Natural killer cell (primary cell): ENCODE data around the gene DUSP12. TPM values are rescaled to one million over a fixed set of nuclear protein-coding genes. Genes with fewer than 3 reads are reported as not detected.
"Not testable (repeated sequence)": the region's sequence is repeated elsewhere in the genome, so short reads cannot be mapped to it uniquely, and the experiment has no call there.

Experiments used
- ATAC-seq, 3 donors: fragments of 150-1000 bp in 2 of 3; fragments of 200-7000 bp in 1 of 3; cut with Tn5 transposase; 1 replicate in 1 of 3; 2 replicates in 2 of 3; pipeline ENCODE4 v1.10.0; 2021; ENCODE audit warnings: mild to moderate bottlenecking in 2 of 3, moderate library complexity in 2 of 3
- DNase-seq, 2 donors: peaks; one replicate each; pipeline versions ENCODE4 v3.0.0 to v3.0.0-alpha.2; 2013 to 2021; ENCODE audit warnings: mixed read lengths in 1 of 2
- H3K27ac ChIP-seq: one replicate; pipeline ENCODE4 v1.5.1; 2013; ENCODE audit warnings: mild to moderate bottlenecking, low read length
- H3K27me3 ChIP-seq: one replicate; pipeline ENCODE4 v1.6.1; 2013; ENCODE audit warnings: low read length; ENCODE audit not compliant: control insufficient read depth, insufficient read depth
- H3K36me3 ChIP-seq: one replicate; pipeline ENCODE4 v1.6.1; 2013; ENCODE audit warnings: low read length; ENCODE audit not compliant: control insufficient read depth, insufficient read depth
- H3K4me1 ChIP-seq: one replicate; pipeline ENCODE4 v1.6.1; 2013; ENCODE audit warnings: low read length; ENCODE audit not compliant: control insufficient read depth, insufficient read depth
- H3K4me3 ChIP-seq: one replicate; pipeline ENCODE4 v1.5.1; 2013; ENCODE audit warnings: low read length
- H3K9me3 ChIP-seq: one replicate; pipeline ENCODE4 v1.6.1; 2013; ENCODE audit warnings: low read length; ENCODE audit not compliant: control insufficient read depth, insufficient read depth
- H3K27ac Mint-ChIP-seq, 2 donors: one replicate each; pipeline ENCODE4 v1.8.0; 2022; ENCODE audit warnings: mild to moderate bottlenecking in 2 of 2, mixed read lengths in 2 of 2, moderate library complexity in 1 of 2
- H3K27me3 Mint-ChIP-seq, 2 donors: one replicate each; pipeline ENCODE4 v1.8.0; 2022; ENCODE audit warnings: low read depth in 2 of 2, mixed read lengths in 2 of 2
- H3K36me3 Mint-ChIP-seq: one replicate; pipeline ENCODE4 v1.8.0; 2022; ENCODE audit warnings: mixed read lengths
- H3K4me1 Mint-ChIP-seq, 2 donors: one replicate each; pipeline ENCODE4 v1.8.0; 2022; ENCODE audit warnings: mixed read lengths in 2 of 2
- H3K4me3 Mint-ChIP-seq: one replicate; pipeline ENCODE4 v1.8.0; 2022; ENCODE audit warnings: mild to moderate bottlenecking, moderate library complexity, mixed read lengths
- H3K9me3 Mint-ChIP-seq, 2 donors: one replicate each; pipeline ENCODE4 v1.8.0; 2022; ENCODE audit warnings: mixed read lengths in 2 of 2
- CTCF ChIP-seq: fragments of 200-600 bp; IDR thresholded peaks from one replicate; pipeline ENCODE4 v1.8.0; 2022; ENCODE audit warnings: antibody characterized with exemption
- WGBS: methylation state at CpG from one replicate; pipeline ENCODE4 v1.1.7; 2013; ENCODE audit warnings: missing lambda C conversion rate; ENCODE audit not compliant: insufficient coverage; 5-methylcytosine and 5-hydroxymethylcytosine counted together
- intact Hi-C: fragments of 100-400 bp; cut with micrococcal nuclease; formaldehyde crosslinking; loops from one replicate; pipeline ENCODE4 v1.14.2; 2022
- total RNA-seq, 4 donors: library from RNA; stranded (reverse); fragments of 120-200 nt in 1 of 4; gene quantifications; one replicate each; pipeline versions ENCODE4 v1.2.3 to v1.2.4, GENCODE V29; 2013 to 2022

DUSP12 gene
- total RNA-seq, 3 donors from 2014 or later (not counting 1 experiment from before 2014, with no cell fraction given): 26.9 to 31.7 (median 28.5) TPM

GRCh38 chr1:161723459-161724141 lies 26.0 kb upstream of the DUSP12 start:
- H3K27ac Mint-ChIP-seq: peak overlapping the region; percentile 98

GRCh38 chr1:161725258-161725907 lies 24.2 kb upstream of the DUSP12 start:
- H3K4me3 Mint-ChIP-seq: peak overlapping the region; percentile 100
- H3K4me1 Mint-ChIP-seq: peaks cover 56 to 82% of the 10 kb centered on the region in 2 donors
- H3K36me3 ChIP-seq, H3K27me3 Mint-ChIP-seq, H3K9me3 ChIP-seq, H3K36me3 Mint-ChIP-seq, ATAC-seq, DNase-seq, H3K27me3 ChIP-seq, H3K9me3 Mint-ChIP-seq: not testable (repeated sequence)
- Histone ChIP-seq H3K27ac (peak overlapping the region; percentile 61), H3K4me1 (peaks cover 48% of the 10 kb centered on the region), H3K4me3 (peak overlapping the region; percentile 63)
- 53% methylated on average over 22 of the region's 22 CpGs for WGBS
- intact Hi-C loops: loop anchor here (10.0 kb wide), 1 partner anchor 181 kb away; the partner anchor contains the start of gene FCGR3A
- H3K27ac Mint-ChIP-seq: peak overlapping the region; percentile 98

More at GRCh38 chr1:161723459-161724141, 26.0 kb upstream of the DUSP12 start:
- no peaks in the 10 kb centered on the region for H3K9me3 ChIP-seq
- peaks cover 43 to 70% of the 10 kb centered on the region in 2 donors for H3K4me1 Mint-ChIP-seq
- H3K27me3 Mint-ChIP-seq: no peaks in the 10 kb centered on the region
- peaks cover 36% of the 10 kb centered on the region for H3K4me1 ChIP-seq
- H3K36me3 Mint-ChIP-seq: no peaks in the 10 kb centered on the region
- intact Hi-C loops: loop anchor here (10.0 kb wide), 1 partner anchor 179 kb away; the partner anchor contains the start of gene FCGR3A
- WGBS: 96% methylated on average over 8 of the region's 8 CpGs
- TF ChIP-seq CTCF: no peak
- no peak overlapping the region for H3K27ac ChIP-seq
- no peak overlapping the region for H3K4me3 ChIP-seq
- no peak overlapping the region for H3K4me3 Mint-ChIP-seq
- H3K9me3 Mint-ChIP-seq: no peaks in the 10 kb centered on the region
- DNase-seq: no peak
- H3K36me3 ChIP-seq: no peaks in the 10 kb centered on the region
- no peaks in the 10 kb centered on the region for H3K27me3 ChIP-seq
- no peak for ATAC-seq

DNA sequence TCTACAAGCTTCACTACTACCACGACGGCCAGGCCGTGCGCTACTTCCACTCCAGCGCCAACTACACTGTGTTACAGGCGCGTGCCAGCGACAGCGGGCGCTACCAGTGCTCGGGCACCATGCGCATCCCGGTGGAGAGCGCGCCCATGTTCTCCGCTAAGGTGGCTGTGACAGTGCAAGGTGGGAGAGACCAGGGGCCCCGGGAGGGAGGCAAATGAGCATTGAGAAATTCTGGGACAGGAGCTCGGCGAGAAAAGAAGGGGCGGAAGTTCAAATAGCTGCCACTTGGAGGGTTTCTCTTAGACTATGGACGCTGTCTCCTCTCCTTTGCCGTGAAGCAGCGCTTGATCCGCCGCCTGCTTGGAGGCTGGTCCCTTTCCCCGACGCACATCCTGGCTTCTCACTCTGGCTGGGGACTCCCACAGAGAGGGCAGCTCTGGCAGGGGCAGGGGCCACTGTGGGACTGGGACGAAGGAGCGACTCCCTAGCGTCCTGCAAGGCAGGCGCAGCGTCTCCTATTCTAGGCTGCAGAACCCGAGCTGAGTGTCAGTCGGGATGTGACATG lies 23.6 kb upstream of the DUSP12 start:
- no peaks in the 10 kb centered on the region for H3K36me3 Mint-ChIP-seq
- Histone ChIP-seq H3K27ac (peak overlapping the region; percentile 61), H3K9me3 (no peaks in the 10 kb centered on the region), H3K4me1 (peaks cover 51% of the 10 kb centered on the region), H3K27me3 (no peaks in the 10 kb centered on the region), H3K36me3 (no peaks in the 10 kb centered on the region), H3K4me3 (peak overlapping the region; percentile 63)
- TF ChIP-seq CTCF: no peak
- ATAC-seq: peak; percentile 23 to 45 (median 26)
- DNase-seq: peak; percentile 47 to 64
- intact Hi-C loops: loop anchor here (10.0 kb wide), 1 partner anchor 181 kb away; the partner anchor contains the start of gene FCGR3A
- H3K4me3 Mint-ChIP-seq: peak overlapping the region; percentile 100
- H3K9me3 Mint-ChIP-seq: no peaks in the 10 kb centered on the region
- no peaks in the 10 kb centered on the region for H3K27me3 Mint-ChIP-seq
- H3K27ac Mint-ChIP-seq: peak overlapping the region; percentile 98
- peaks cover 60 to 84% of the 10 kb centered on the region in 2 donors for H3K4me1 Mint-ChIP-seq
- WGBS: 1% methylated on average over 34 of the region's 34 CpGs
